HG03159 (cell line): ENCODE results near the gene SGCA.
A peak's percentile ranks its signal among the peaks of the same experiment; 100 is the strongest.

Source experiments
- ATAC-seq: cut with Tn5 transposase; IDR thresholded peaks from one replicate; pipeline ENCODE4 v1.9.1; 2021; ENCODE audit warnings: mild to moderate bottlenecking, moderate library complexity; ENCODE audit not compliant: unreplicated experiment

SGCA gene

GRCh38 chr17:50149091-50149416 is 16.8 kb upstream of the SGCA start:
- ATAC-seq = peak; percentile 5

- no peak for ATAC-seq
Observed at GRCh38 chr17:50149417-50150353, 16.1 kb upstream of the SGCA start.

DNA sequence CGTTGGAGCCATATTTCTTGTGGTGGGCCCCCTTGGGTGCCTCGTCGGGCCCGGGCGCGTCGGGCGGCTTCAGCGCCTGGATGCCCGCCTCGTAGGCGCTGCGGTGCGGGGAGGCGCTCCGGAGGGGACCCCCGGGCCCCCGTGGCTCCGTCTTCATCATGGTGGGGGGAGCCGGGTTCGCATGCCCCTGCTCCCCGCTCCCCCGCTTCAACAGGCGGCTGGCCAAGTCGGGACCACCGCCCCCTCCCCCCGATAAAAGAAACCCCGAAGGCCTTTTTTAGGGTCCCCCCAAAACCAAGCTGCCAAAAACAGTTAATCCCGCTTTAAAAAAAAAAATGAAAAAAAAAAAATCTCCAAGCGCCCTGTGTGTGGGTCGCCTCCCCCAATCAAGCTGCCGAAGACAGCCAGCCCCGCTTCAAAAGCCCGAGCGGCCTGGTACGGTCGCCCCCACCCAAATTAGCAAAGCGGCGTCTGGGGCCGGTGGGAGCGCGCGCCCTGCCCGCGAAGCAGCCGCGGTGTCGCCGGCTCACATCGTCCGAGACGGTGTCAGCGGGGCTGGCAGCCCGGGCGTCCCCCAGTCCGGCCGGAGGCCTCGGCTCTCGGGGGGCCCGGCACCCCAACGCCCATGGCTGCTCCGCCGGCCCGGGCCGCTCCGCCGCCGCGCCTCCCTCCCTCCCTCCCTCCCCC is 15.3 kb upstream of the SGCA start, which contains the start of gene PPP1R9B:
TSS of gene PPP1R9B (minus strand) at position 324 of the 687 bp plus-strand sequence. CDS start at position 160, 164 bp downstream.
- peak; percentile 6 for ATAC-seq

- ATAC-seq = peak; percentile 47
Observed at GRCh38 chr17:50151041-50151936, 14.5 kb upstream of the SGCA start.

GRCh38 chr17:50151937-50152547 is 13.8 kb upstream of the SGCA start:
- no peak for ATAC-seq

DNA sequence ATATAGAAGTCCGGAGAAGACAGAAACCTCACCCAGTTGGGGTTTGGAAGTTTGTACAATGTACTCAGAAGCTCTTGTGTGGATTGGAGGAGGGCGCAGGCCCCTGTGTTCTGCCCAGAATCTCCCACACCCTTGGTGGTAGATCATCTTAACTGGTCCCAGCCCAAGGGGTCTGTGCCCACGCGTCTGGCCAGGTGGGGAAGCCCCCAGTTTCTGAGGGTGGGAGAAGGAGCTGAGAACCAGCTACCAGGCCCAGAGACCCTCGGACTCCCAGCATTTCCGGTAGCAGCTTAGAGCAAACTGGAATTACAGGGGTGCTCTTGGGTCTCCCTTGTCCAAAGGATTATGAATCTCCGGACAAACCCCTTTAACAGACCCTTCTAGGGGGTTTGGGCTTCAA is 13.1 kb upstream of the SGCA start:
- no peak for ATAC-seq

- no peak for ATAC-seq
Observed at GRCh38 chr17:50153650-50154575, 11.9 kb upstream of the SGCA start.

DNA sequence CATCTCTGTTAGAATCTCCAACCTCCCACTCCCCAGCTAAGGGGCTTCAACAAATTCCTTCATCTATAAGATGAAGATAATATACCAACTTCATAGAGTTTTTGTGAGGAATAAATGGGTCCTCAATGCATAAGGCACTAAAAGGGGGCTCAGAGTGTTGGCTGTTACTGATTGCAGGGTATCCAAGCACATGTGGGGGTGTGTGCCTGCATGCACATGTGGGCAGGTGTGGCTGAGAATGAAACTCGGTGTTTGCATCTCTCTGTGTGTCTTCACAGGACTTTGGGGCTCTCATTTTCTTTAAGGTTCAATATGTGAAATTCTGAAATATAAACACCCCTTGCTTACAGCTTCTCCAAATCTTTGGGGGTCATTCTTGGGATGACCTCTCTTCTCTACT is 11.2 kb upstream of the SGCA start:
- ATAC-seq = no peak

DNA sequence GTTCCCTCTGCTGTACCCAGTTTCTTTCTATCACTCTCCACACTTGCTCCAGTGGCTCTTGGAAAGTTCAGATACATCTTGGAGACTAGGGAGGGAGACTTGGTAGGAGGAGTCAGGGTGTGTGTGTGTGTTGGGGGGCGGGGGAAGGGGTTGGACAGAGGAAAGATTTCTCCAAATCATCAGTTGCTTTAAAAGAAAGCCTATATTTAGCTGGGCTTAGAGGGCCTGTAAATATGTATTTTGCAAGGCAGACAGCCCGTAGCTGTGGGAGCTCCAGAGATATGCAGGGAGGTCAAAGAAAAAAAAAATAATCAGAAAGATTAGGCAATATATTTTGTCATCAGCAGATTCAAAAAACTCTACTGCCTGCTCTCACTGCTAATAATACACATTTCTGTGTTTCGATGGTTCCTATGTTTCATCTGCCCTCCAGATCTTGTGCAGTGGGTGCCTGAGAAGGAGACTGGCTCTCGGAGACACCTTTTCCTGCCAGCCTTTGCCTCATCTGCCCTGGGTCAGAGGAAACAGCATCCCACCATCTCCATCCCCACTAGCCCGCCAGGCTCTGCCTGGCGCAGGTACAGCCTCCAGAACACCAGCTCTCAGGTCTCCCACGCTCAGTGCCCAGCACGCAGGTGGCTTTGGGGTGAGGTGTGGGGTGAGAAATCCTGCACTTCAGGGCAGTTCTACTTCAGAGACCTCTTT is 10.5 kb upstream of the SGCA start:
- no peak for ATAC-seq

DNA sequence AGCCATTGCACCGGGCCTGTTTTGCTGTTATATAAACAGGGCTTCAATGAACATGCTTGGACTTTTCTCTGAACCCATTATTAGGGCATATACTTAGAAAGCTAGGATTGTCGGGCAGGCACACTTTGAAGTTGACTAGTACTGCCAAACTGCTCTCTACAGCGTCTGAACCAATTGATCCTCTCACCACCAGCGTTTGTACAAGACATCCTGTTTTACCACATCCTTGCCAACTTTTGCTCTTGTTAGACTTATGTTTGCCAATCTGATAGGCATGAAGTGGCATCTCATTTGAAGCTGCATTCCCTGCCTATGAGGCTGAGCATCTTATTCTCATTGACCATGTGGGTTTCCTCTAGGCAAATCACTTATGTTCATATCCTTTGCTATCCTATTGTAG is 7.9 kb upstream of the SGCA start:
- ATAC-seq = no peak

- peak; percentile 84 for ATAC-seq
Observed at GRCh38 chr17:50161023-50161910, 4.5 kb upstream of the SGCA start.

GRCh38 chr17:50161911-50162288 is 3.9 kb upstream of the SGCA start:
- ATAC-seq = no peak

GRCh38 chr17:50162466-50163254 is 3.1 kb upstream of the SGCA start:
- ATAC-seq = no peak

- ATAC-seq = no peak
Observed at GRCh38 chr17:50163843-50164696, 1.7 kb upstream of the SGCA start.

- no peak for ATAC-seq
Observed at GRCh38 chr17:50164697-50164988, 1.2 kb upstream of the SGCA start.

GRCh38 chr17:50165066-50165465 is 739 bp upstream of the SGCA start:
- ATAC-seq = no peak

GRCh38 chr17:50165466-50165865 is 339 bp upstream of the SGCA start:
- ATAC-seq = no peak
